ENCODE measurements around the gene CARD16. TPM values are rescaled to one million over a fixed set of nuclear protein-coding genes. Genes with fewer than 3 reads are reported as not detected.
A peak's percentile ranks its signal among the peaks of the same experiment; 100 is the strongest.
"Not testable (repeated sequence)": the region's sequence is repeated elsewhere in the genome, so short reads cannot be mapped to it uniquely, and the experiment has no call there.

CARD16 gene
- total RNA-seq, 1 experiment from 2014 or later = 14.4 TPM

DNA sequence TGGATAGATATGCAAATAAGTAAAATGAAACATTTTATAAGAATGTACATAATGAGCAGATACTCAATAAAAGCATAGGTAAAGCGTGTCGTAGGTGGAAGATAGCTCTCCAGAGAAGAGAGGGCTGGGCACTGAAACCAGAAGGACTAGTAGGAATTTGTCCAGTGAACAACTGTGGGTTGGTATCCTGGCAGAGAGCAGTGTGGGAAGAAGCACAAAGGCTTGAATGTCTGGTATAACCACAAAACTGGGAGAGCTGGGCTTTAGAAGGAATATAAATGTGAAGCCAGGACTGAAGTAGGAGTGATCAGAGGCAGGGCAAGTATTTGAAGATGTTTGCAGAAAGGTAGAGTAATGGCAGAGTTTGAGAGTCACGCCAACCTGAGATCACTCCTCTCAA, 33.1 kb upstream of the CARD16 start:
- H3K9me3 Mint-ChIP-seq (ENCODE audit: unreplicated experiment) = no peaks in the 10 kb centered on the region
- TF ChIP-seq, protein P1, sequence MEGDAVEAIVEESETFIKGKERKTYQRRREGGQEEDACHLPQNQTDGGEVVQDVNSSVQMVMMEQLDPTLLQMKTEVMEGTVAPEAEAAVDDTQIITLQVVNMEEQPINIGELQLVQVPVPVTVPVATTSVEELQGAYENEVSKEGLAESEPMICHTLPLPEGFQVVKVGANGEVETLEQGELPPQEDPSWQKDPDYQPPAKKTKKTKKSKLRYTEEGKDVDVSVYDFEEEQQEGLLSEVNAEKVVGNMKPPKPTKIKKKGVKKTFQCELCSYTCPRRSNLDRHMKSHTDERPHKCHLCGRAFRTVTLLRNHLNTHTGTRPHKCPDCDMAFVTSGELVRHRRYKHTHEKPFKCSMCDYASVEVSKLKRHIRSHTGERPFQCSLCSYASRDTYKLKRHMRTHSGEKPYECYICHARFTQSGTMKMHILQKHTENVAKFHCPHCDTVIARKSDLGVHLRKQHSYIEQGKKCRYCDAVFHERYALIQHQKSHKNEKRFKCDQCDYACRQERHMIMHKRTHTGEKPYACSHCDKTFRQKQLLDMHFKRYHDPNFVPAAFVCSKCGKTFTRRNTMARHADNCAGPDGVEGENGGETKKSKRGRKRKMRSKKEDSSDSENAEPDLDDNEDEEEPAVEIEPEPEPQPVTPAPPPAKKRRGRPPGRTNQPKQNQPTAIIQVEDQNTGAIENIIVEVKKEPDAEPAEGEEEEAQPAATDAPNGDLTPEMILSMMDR (IDR thresholded peaks at IDR 0.05; ENCODE audit: unreplicated experiment) = no peak
- no peak for DNase-seq (ENCODE audit: unreplicated experiment)
- intact Hi-C loops (cut with micrococcal nuclease) = no loop called here
- H3K4me1 Mint-ChIP-seq (ENCODE audit: insufficient read depth, unreplicated experiment) = peaks cover 23% of the 10 kb centered on the region
- no peak overlapping the region for H3K27ac Mint-ChIP-seq (ENCODE audit: low read depth, unreplicated experiment)
- ChIA-PET CTCF (interaction anchor here (0.6 kb wide), 1 partner anchor 1054 kb away, joined by 3 read pairs; no protein-coding TSS in a partner anchor), POLR2A (interaction anchor here (1.6 to 1.8 kb wide), 2 partner anchors 32 to 35 kb away, joined by 5 to 6 read pairs; no protein-coding TSS in a partner anchor)
- H3K27me3 Mint-ChIP-seq (ENCODE audit: insufficient read depth, unreplicated experiment) = no peaks in the 10 kb centered on the region
- no peak overlapping the region for H3K4me3 Mint-ChIP-seq (ENCODE audit: unreplicated experiment)
- no peaks in the 10 kb centered on the region for H3K36me3 Mint-ChIP-seq (ENCODE audit: insufficient read depth, unreplicated experiment)
- no TSS peak for BruUV-seq (replicated peaks)

DNA sequence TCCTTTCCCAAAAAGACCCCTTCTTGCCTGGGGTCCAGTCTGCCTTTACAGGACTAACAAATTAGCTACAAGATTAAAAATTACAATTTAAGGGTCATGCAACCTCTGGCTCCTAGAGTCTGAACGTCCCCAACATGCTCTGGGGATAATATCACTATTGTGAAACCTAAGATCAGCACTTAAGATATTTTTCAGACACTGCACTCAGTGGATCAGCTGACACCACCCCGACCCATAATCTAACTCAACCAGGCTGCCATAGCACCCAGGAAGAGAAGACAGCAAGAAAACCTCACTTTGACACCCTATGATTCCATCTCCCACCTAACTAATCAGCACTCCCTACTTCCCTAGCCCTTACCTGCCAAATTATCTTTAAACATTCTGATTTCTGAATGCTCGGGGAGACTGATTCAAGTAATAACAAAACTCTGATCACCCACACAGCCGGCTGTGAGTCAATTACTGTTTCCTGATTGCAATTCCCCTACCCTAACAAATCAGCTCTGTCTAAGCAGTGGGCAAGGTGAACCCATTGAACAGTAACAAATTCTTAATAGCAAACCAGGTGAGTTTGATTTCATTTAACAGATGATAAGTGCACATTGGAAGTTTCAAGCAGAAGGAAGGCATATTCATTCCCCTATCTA, 32.1 kb upstream of the CARD16 start:
- H3K9me3 Mint-ChIP-seq (ENCODE audit: unreplicated experiment); H3K36me3 Mint-ChIP-seq (ENCODE audit: insufficient read depth, unreplicated experiment); H3K4me3 Mint-ChIP-seq (ENCODE audit: unreplicated experiment); H3K27me3 Mint-ChIP-seq (ENCODE audit: insufficient read depth, unreplicated experiment); BruUV-seq (replicated peaks): not testable (repeated sequence)
- POLR2A ChIA-PET = interaction anchor here (0.5 to 1.8 kb wide), 3 partner anchors 34 to 159 kb away, joined by 3 to 6 read pairs (median 4); no protein-coding TSS in a partner anchor
- intact Hi-C loops (cut with micrococcal nuclease) = loop anchor here (1.0 kb wide), 1 partner anchor 31 kb away; no protein-coding TSS in a partner anchor
- Mint-ChIP-seq H3K4me1 (ENCODE audit: insufficient read depth, unreplicated experiment) (peaks cover 23% of the 10 kb centered on the region), H3K27ac (ENCODE audit: low read depth, unreplicated experiment) (peak overlapping the region; percentile 36)
- CTCF ChIA-PET = interaction anchor here (0.7 kb wide), 1 partner anchor 109 kb away, joined by 3 read pairs; no protein-coding TSS in a partner anchor
- DNase-seq (ENCODE audit: unreplicated experiment) = peak; percentile 32

DNA sequence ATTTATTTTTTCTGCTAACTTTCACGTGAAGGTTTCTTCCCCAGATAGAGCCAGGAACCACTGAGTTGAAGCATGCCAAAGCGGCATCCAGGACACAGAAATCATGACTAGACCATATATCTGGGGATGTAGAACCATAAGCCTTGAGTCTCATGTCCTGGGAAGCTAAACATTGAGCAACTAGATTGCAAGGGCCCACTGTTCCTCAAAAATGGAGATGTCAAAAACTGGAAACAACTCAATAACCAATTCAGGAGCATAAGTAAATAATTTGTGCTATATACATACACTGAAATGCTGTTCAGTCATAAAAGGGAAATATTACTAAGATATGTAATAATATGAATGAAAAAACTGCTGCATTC, 29.0 kb upstream of the CARD16 start:
- H3K27me3 Mint-ChIP-seq (ENCODE audit: insufficient read depth, unreplicated experiment) = no peaks in the 10 kb centered on the region
- TF ChIP-seq, protein P1 (IDR thresholded peaks at IDR 0.05; ENCODE audit: unreplicated experiment) = no peak
- H3K36me3 Mint-ChIP-seq (ENCODE audit: insufficient read depth, unreplicated experiment) = no peaks in the 10 kb centered on the region
- DNase-seq (ENCODE audit: unreplicated experiment) = no peak
- BruUV-seq (replicated peaks) = no TSS peak
- H3K4me1 Mint-ChIP-seq (ENCODE audit: insufficient read depth, unreplicated experiment) = peaks cover 31% of the 10 kb centered on the region
- H3K27ac Mint-ChIP-seq (ENCODE audit: low read depth, unreplicated experiment) = no peak overlapping the region
- no peak overlapping the region for H3K4me3 Mint-ChIP-seq (ENCODE audit: unreplicated experiment)
- POLR2A ChIA-PET = no interaction called here
- intact Hi-C loops (cut with micrococcal nuclease) = no loop called here
- CTCF ChIA-PET = no interaction called here
- no peaks in the 10 kb centered on the region for H3K9me3 Mint-ChIP-seq (ENCODE audit: unreplicated experiment)

DNA sequence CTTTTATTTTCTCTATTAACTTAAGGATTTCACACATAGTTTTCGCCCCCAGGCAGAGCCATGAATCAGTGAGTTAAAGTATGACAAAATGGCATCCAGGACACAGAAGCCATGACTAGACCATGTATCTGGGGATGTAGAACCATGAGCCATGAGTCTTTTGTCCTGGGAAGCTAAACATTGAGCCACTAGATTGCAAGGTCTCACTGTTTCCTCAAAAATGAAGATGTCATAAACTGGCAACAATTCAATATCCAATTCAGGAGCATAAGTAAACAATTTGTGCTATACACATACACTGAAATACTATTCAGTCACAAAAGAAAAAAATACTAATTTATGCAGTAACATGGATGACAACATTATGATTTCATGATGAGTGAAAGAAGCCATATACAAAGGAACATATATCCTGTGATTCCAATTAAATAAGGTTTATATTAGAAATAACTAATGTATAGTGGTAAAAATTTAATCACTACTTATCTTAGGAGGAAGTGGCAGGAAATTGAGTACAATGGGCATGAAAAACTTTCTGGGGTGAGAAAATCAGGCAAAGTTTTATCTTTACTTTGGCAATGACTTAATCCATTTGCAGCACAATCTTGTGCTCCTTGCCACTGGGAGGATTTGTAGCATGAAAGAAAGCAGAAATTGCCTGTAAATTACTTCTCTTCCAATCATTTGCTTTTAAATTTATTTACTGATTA, 28.5 kb upstream of the CARD16 start:
- Mint-ChIP-seq H3K4me3 (ENCODE audit: unreplicated experiment) (no peak overlapping the region), H3K27ac (ENCODE audit: low read depth, unreplicated experiment) (no peak overlapping the region), H3K27me3 (ENCODE audit: insufficient read depth, unreplicated experiment) (no peaks in the 10 kb centered on the region), H3K36me3 (ENCODE audit: insufficient read depth, unreplicated experiment) (no peaks in the 10 kb centered on the region), H3K9me3 (ENCODE audit: unreplicated experiment) (no peaks in the 10 kb centered on the region), H3K4me1 (ENCODE audit: insufficient read depth, unreplicated experiment) (peaks cover 31% of the 10 kb centered on the region)
- BruUV-seq (replicated peaks) = no TSS peak
- TF ChIP-seq, protein P1 (IDR thresholded peaks at IDR 0.05; ENCODE audit: unreplicated experiment) = no peak
- POLR2A ChIA-PET = no interaction called here
- intact Hi-C loops (cut with micrococcal nuclease) = no loop called here
- CTCF ChIA-PET = interaction anchor here (0.6 kb wide), 1 partner anchor 119 kb away, joined by 3 read pairs; no protein-coding TSS in a partner anchor
- no peak for DNase-seq (ENCODE audit: unreplicated experiment)

DNA sequence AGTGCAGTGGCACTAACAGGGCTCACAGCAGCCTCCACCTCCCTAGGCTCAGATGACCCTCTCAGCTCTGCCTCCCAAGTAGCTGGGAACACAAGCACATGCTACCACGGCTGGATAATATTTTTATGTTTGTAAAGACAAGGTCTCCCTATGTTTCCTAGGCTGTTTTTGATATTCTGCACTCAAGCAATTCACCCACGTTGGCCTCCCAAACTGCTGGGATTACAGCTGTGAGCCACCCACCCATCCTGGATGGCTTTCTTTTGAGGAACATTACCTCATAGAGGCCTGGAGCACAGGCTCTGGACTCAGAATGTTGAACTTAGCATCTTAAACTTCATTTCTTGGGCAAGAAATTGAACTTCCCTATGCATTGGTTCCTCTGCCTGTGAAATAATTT, 26.9 kb upstream of the CARD16 start:
- BruUV-seq (replicated peaks); H3K27ac Mint-ChIP-seq (ENCODE audit: low read depth, unreplicated experiment); H3K9me3 Mint-ChIP-seq (ENCODE audit: unreplicated experiment); CTCF ChIA-PET; H3K27me3 Mint-ChIP-seq (ENCODE audit: insufficient read depth, unreplicated experiment); DNase-seq (ENCODE audit: unreplicated experiment); H3K4me3 Mint-ChIP-seq (ENCODE audit: unreplicated experiment); H3K36me3 Mint-ChIP-seq (ENCODE audit: insufficient read depth, unreplicated experiment); intact Hi-C loops (cut with micrococcal nuclease): not testable (repeated sequence)
- H3K4me1 Mint-ChIP-seq (ENCODE audit: insufficient read depth, unreplicated experiment) = peaks cover 20% of the 10 kb centered on the region
- POLR2A ChIA-PET = interaction anchor here (1.1 kb wide), 1 partner anchor 38 kb away, joined by 3 read pairs; no protein-coding TSS in a partner anchor
